GM12801 (cell line): Measurements from ENCODE around the gene IFIT3.

Experiments used
- TF ChIP-seq, protein P1 (sequence below): IDR thresholded peaks from one replicate; pipeline ENCODE4 v1.5.1; 2011; ENCODE audit warnings: control low read depth; ENCODE audit not compliant: insufficient read length; ENCODE audit errors: extremely low read depth

IFIT3 gene

DNA sequence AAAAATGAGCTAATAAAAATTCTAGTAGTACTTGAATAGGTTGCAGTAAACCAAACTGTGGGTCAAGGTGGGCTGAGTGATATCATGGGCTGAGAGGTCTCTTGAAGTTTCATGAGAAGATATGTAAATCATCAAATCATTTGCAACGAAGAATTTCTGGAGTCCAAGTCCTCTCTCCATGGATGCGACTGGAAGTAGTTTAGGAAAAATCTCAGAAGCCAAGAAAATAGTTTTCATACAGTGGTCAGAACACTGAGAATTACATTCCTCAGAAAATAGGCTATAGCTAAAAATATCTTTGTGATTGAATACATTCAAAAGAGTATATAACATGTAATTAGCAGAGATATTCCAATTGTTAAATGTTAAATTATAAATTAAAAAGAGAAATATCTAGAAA, 61.0 kb downstream of the IFIT3 start:
- TF ChIP-seq, protein P1, sequence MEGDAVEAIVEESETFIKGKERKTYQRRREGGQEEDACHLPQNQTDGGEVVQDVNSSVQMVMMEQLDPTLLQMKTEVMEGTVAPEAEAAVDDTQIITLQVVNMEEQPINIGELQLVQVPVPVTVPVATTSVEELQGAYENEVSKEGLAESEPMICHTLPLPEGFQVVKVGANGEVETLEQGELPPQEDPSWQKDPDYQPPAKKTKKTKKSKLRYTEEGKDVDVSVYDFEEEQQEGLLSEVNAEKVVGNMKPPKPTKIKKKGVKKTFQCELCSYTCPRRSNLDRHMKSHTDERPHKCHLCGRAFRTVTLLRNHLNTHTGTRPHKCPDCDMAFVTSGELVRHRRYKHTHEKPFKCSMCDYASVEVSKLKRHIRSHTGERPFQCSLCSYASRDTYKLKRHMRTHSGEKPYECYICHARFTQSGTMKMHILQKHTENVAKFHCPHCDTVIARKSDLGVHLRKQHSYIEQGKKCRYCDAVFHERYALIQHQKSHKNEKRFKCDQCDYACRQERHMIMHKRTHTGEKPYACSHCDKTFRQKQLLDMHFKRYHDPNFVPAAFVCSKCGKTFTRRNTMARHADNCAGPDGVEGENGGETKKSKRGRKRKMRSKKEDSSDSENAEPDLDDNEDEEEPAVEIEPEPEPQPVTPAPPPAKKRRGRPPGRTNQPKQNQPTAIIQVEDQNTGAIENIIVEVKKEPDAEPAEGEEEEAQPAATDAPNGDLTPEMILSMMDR: no peak

- TF ChIP-seq, protein P1: no peak
Measured at GRCh38 chr10:89389254-89389653, 61.5 kb downstream of the IFIT3 start.
